Calu3 (cell line): ENCODE data around the gene JMJD7. TPM values are rescaled to one million over a fixed set of nuclear protein-coding genes. Genes with fewer than 3 reads are reported as not detected.

Experiments used
- BruUV-seq: library from RNA; stranded (reverse); fragments of 400-500 nt; replicated peaks from 2 replicates; lab custom pipeline; 2021; lab: Mats Ljungman, UMichigan
- CTCF ChIA-PET: fragments of 300-600 bp; sonication (Branson Sonifier 250); formaldehyde crosslinking; loops from one replicate; lab custom pipeline; 2022; ENCODE audit warnings: antibody characterized with exemption; lab: Charles Lee
- DNase-seq: peaks from one replicate; pipeline ENCODE4 v3.0.0; 2022
- H3K27ac Mint-ChIP-seq: one replicate; pipeline ENCODE4 v1.8.0; 2022; ENCODE audit warnings: mixed read lengths; ENCODE audit not compliant: unreplicated experiment
- H3K27me3 Mint-ChIP-seq: one replicate; pipeline ENCODE4 v1.8.0; 2022; ENCODE audit warnings: mixed read lengths; ENCODE audit not compliant: unreplicated experiment
- H3K36me3 Mint-ChIP-seq: one replicate; pipeline ENCODE4 v1.8.0; 2022; ENCODE audit warnings: mild to moderate bottlenecking, moderate library complexity, mixed read lengths; ENCODE audit not compliant: insufficient read depth, unreplicated experiment
- H3K4me1 Mint-ChIP-seq: one replicate; pipeline ENCODE4 v1.8.0; 2022; ENCODE audit warnings: mild to moderate bottlenecking, low read depth, mixed read lengths; ENCODE audit not compliant: unreplicated experiment
- H3K4me3 Mint-ChIP-seq: one replicate; pipeline ENCODE4 v1.8.0; 2022; ENCODE audit warnings: mild to moderate bottlenecking, low read depth, moderate library complexity, mixed read lengths; ENCODE audit not compliant: unreplicated experiment
- H3K9me3 Mint-ChIP-seq: one replicate; pipeline ENCODE4 v1.8.0; 2022; ENCODE audit warnings: low read depth, mixed read lengths; ENCODE audit not compliant: unreplicated experiment
- intact Hi-C: fragments of 100-400 bp; cut with micrococcal nuclease; formaldehyde crosslinking; loops from one replicate; pipeline ENCODE4 v1.10.0; 2022; ENCODE audit not compliant: unreplicated experiment
- total RNA-seq: library from RNA; stranded (reverse); gene quantifications from 2 replicates; pipeline ENCODE4 v1.2.3, GENCODE V29; 2022
- TF ChIP-seq, protein P1 (sequence below): fragments of 200-600 bp; IDR thresholded peaks from one replicate; pipeline ENCODE4 v1.8.0; 2022; ENCODE audit warnings: antibody characterized with exemption; ENCODE audit not compliant: unreplicated experiment

JMJD7 gene
- total RNA-seq, 1 experiment from 2014 or later, result 9.4 TPM

DNA sequence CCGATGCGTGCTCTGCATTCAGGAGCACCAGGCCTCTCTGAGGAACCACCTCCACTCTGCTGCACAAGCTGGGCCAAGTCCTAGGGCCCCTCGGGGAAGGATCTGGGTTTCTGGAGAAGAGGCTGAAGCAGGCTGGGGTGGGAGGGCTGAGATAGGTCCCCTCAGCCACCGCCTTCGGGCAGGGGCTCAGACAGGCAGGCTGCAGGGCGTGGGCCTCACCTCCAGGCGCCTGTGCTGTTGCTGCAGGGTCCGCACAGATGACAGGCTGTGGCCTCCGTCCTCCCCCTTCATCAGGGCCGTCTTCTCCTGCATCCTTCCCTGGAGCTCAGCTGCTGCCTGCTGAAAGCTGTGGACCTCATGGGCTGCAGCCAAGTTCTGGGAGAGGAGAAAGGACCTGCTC lies 25.9 kb downstream of the JMJD7 start:
- no peak overlapping the region for H3K4me3 Mint-ChIP-seq
- H3K9me3 Mint-ChIP-seq, result no peaks in the 10 kb centered on the region
- no peak for DNase-seq
- intact Hi-C loops, result no loop called here
- H3K27ac Mint-ChIP-seq, result no peak overlapping the region
- H3K27me3 Mint-ChIP-seq, result no peaks in the 10 kb centered on the region
- no peaks in the 10 kb centered on the region for H3K4me1 Mint-ChIP-seq
- CTCF ChIA-PET, result no interaction called here
- TF ChIP-seq, protein P1, sequence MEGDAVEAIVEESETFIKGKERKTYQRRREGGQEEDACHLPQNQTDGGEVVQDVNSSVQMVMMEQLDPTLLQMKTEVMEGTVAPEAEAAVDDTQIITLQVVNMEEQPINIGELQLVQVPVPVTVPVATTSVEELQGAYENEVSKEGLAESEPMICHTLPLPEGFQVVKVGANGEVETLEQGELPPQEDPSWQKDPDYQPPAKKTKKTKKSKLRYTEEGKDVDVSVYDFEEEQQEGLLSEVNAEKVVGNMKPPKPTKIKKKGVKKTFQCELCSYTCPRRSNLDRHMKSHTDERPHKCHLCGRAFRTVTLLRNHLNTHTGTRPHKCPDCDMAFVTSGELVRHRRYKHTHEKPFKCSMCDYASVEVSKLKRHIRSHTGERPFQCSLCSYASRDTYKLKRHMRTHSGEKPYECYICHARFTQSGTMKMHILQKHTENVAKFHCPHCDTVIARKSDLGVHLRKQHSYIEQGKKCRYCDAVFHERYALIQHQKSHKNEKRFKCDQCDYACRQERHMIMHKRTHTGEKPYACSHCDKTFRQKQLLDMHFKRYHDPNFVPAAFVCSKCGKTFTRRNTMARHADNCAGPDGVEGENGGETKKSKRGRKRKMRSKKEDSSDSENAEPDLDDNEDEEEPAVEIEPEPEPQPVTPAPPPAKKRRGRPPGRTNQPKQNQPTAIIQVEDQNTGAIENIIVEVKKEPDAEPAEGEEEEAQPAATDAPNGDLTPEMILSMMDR, result no peak
- BruUV-seq, result no TSS peak
- H3K36me3 Mint-ChIP-seq, result peaks cover 5% of the 10 kb centered on the region

DNA sequence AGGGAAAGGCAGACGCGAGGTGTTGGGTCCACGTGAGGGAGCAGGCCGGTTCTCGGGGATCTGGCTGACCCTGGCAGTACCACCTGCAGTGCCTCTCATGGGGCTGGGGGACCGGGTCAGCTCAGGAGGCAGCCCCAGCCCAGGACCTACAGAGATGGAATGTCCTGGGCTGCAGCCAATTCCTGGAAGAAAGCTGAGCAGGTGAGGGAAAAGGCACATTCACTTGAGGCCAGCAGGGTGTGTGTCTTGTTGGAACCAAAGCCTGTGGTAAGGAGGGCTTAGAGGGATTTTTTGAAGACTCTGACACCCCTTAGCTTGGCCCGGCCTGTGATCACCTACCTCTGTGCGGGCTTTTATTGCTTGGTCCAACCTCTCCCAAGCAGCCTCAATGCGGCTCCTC lies 26.6 kb downstream of the JMJD7 start:
- H3K4me1 Mint-ChIP-seq, result no peaks in the 10 kb centered on the region
- H3K4me3 Mint-ChIP-seq, result no peak overlapping the region
- TF ChIP-seq, protein P1, result no peak
- no peaks in the 10 kb centered on the region for H3K27me3 Mint-ChIP-seq
- BruUV-seq, result no TSS peak
- no peak overlapping the region for H3K27ac Mint-ChIP-seq
- intact Hi-C loops, result no loop called here
- no peak for DNase-seq
- H3K9me3 Mint-ChIP-seq, result no peaks in the 10 kb centered on the region
- CTCF ChIA-PET, result no interaction called here
- H3K36me3 Mint-ChIP-seq, result peaks cover 5% of the 10 kb centered on the region

DNA sequence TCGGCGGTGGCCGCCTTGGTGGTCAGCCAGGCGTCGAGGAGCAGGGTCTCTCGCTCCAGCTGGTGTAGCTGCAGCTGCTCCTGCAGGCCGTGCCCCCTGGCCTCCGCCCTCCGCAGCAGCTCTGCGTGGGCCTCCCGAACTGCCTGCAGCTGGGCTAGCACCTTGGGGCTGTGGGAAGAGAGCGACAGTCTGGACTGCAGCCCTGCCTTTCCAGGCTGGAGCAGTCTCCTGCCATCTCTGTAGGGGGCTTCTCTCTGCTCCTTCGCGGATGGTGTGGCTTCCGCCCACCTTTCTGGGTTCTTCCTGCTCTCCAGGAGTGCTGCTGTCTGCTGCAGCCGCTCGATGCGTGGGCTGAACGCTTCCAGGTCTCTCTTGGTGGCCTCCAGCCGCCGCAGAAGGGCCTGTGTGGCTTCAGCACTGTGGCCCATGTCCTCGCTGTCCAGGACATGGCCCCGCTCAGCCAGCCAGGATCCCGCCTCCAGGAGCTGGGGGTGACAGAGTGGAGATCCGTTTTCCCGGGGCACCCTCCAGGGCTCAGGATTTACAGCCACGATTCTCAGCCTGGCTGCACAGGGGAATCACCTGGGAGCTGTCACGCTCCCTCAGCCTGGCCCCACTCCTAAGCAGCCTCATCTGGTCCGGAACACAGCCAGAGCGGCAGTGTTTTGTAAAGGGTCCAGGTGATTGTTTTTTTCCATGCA lies 27.5 kb downstream of the JMJD7 start:
- CTCF ChIA-PET, result no interaction called here

DNA sequence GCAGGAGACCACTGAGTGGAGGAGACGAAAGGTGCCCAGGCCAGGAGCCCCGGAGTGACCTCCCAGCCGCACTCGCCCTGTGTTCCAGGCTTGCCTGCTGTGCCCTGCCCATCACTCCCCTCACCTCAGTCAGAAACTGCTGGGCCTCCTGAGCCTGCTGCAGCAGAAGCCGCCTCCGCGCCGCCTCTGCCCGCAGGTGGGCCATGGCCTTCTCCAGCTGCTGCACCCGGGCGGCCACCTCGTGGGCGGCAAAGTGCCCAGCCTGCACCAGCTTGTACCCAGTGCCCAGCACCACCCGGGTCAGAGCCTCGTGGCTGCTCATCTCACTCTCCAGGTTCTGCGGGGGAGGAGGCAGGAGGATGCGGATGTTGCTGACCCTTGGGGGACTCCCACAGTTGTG lies 28.4 kb downstream of the JMJD7 start:
- Mint-ChIP-seq H3K36me3 (peaks cover 5% of the 10 kb centered on the region), H3K4me1 (no peaks in the 10 kb centered on the region), H3K9me3 (no peaks in the 10 kb centered on the region), H3K4me3 (no peak overlapping the region), H3K27ac (no peak overlapping the region), H3K27me3 (no peaks in the 10 kb centered on the region)
- no peak for DNase-seq
- CTCF ChIA-PET, result no interaction called here
- no TSS peak for BruUV-seq
- intact Hi-C loops, result no loop called here
- TF ChIP-seq, protein P1, result no peak

More for the DNA sequence above, 27.5 kb downstream of the JMJD7 start:
- Mint-ChIP-seq H3K4me1 (no peaks in the 10 kb centered on the region), H3K27ac (no peak overlapping the region), H3K36me3 (peaks cover 5% of the 10 kb centered on the region), H3K27me3 (no peaks in the 10 kb centered on the region), H3K4me3 (no peak overlapping the region), H3K9me3 (no peaks in the 10 kb centered on the region)
- no peak for DNase-seq
- TF ChIP-seq, protein P1, result no peak
- BruUV-seq, result no TSS peak
- intact Hi-C loops, result no loop called here
